Activated gamma-delta T cell treated with anti-CD3 and anti-CD28 coated beads, Interleukin-2, amount 50 U/mL, for 16 hours (primary cell): Measurements from ENCODE around the gene MRO.
"Not testable (repeated sequence)": the region's sequence is repeated elsewhere in the genome, so short reads cannot be mapped to it uniquely, and the experiment has no call there.

Experiments
- DNase-seq: peaks from one replicate; pipeline ENCODE4 v3.0.0-alpha.2; 2020; ENCODE audit warnings: low read depth

MRO gene

GRCh38 chr18:50833496-50833895, 13.7 kb upstream of the MRO start:
- not testable (repeated sequence) for DNase-seq

DNA sequence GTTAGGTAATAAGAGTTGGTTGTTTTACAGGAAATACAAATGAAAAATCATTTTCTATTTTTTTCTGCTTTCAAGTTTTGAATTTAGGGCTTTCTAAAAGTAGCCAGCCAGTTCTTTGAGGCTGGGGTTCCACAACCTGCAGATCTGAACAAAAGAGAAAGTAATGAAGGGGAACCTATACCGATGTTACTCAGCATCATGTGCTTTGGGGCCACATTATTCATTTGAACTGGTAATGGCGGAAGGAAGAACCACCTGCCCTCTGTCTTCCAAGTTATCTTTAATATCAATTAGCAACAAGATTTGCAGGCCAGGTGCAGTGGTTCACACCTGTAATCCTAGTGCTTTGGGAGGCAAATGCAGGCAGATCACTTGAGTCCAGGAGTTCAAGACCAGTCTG, 12.9 kb upstream of the MRO start:
- no peak for DNase-seq

GRCh38 chr18:50830544-50830943, 10.7 kb upstream of the MRO start:
- no peak for DNase-seq

DNA sequence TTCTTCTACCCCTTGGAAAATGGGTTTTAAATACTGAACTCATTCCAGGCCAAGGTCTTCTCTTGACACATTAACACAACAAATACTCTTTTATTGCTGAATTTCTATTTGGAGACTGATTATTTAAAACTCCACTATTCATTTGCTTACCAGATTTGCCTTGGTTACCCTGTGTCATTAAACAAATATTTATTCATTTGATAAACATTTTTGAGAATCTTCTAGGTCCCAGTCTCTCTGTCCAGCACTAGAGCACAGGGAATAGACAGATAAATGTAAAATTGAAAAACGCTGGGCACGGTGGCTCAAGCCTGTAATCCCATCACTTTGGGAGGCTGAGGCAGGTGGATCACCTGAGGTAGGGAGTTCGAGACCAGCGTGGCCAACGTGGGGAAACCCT, 9.8 kb upstream of the MRO start:
- no peak for DNase-seq

DNA sequence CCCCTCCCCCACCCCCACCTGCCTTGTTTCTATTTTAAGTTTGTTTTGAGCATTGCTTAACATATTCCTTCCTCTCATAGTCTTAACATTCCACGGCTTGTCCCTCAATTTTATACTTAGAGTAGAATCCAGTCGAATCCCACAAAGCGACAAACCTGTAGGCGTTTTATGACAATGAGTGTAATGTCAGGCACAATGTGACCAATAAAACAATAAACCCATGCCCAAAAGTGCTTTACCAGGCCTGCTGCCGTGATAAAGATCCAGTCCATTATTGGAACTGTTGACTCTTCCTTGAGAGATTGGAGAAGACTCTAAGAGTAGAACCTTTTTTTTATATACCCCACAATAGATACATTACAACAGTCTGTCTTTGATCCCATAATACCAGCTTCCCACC, 6.2 kb upstream of the MRO start:
- DNase-seq, result no peak

DNA sequence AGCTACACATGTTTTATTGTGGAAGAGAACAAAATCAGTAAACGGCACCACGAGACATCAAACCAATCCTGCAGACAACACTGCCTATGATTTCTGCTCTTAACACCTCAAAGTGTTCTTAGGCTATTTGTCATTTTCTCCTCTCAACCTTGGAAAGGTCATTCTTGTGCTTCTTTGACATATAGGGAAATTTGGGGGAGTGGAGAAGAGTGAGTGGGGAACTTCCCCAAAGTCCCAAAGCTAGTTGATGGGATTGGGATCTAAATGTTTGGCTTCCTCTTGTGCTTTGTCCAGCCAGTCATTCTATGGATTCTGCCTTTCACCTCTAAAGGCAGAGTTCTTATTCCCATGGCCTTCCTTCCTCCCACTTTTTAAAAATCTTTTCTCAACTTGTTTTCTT, 5.8 kb upstream of the MRO start:
- no peak for DNase-seq

- DNase-seq, result no peak
Measured at GRCh38 chr18:50822756-50823155, 2.9 kb upstream of the MRO start.

GRCh38 chr18:50820901-50821520, 1.2 kb upstream of the MRO start:
- no peak for DNase-seq

DNA sequence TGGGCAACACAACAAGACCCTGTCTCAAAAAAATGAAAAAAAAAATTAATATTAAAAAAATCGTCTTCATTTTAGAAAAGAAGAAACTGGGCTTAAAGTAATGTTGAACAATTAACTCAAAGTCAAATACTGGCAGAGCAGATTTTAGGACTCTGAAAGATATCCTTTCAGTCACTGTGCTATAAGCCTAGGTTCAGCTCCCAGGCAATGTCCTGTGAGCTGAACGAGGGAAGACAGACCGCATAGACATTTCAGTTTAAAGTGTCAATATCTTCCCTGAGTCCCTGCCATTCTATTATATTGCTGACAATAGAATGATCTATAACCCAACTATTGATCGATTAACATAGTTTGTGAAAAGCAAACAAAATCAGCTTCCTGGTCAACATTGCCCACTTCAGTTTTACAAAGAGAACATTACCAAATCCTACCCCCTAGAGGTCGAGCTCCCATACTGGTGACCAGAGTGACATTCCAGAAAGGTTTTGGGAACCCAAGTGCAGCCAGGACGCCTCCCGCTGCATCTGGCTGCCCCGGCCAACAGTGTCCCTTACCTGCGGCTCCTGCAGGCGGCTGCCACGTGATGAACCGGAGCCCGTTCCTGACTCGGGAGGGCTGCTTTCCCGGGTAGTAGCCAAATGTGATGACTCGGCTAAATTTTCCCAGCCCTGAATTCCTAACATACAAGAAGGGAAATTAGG, 639 bp downstream of the MRO start:
- no peak for DNase-seq

DNA sequence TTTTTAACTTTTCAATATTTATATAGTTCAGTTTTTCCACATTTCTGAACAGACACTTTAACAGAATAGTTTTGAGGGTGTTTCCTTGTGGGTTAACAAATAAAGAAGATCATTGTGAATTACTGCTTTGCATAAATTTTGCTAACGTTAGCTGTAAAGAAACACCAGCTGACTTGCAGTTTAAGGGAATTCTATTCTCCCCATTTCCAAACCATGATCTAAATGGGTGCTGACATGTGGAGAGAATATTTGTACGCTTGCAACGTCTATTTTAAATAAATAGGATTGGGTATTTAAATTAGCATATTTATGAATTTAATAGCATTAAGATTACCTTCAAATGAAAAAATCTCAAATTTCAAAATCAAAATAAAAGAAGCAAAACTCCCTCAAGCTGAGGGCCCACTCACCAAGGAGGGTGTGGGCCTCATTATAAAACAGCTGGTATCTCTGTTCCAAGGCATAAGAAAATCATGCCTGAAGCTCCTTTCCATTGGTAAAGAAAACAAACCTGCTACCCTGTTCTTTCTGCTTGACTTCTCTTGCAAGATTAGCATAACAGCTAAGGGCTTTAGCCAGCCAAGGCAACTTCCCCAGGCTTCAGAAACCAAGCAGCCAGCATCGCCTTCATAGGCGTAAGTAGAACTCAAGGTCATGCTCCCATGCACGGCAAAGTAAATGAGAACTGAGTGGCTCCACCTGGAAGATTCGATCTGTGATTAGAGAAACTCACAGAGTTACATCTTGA, 3.2 kb downstream of the MRO start:
- no peak for DNase-seq

GRCh38 chr18:50814395-50814794, 5.4 kb downstream of the MRO start:
- no peak for DNase-seq

- DNase-seq, result no peak
Measured at GRCh38 chr18:50813353-50813752, 6.5 kb downstream of the MRO start.

DNA sequence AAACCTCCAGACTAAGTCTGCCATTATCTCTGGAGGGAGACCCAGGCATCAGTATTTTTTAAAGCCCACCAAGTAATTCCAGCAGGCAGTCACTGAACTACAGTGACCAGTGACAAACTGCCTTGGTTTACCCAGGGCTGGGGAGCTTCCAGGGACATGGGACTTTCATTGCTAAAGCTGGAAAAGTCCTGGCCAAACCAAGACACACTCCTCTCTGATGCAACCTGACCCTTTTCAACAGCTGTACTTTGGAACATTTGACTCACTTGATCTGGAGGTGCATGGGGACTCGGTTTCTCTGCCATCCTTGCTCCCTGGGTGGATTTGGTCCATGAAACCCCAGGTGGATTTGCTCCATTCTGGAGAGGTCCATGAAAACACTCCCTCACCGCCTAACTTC, 7.0 kb downstream of the MRO start:
- DNase-seq, result no peak

GRCh38 chr18:50807176-50807575, 12.6 kb downstream of the MRO start:
- DNase-seq, result no peak

GRCh38 chr18:50806208-50806616, 13.6 kb downstream of the MRO start:
- DNase-seq, result no peak

GRCh38 chr18:50805732-50806131, 14.1 kb downstream of the MRO start:
- no peak for DNase-seq

DNA sequence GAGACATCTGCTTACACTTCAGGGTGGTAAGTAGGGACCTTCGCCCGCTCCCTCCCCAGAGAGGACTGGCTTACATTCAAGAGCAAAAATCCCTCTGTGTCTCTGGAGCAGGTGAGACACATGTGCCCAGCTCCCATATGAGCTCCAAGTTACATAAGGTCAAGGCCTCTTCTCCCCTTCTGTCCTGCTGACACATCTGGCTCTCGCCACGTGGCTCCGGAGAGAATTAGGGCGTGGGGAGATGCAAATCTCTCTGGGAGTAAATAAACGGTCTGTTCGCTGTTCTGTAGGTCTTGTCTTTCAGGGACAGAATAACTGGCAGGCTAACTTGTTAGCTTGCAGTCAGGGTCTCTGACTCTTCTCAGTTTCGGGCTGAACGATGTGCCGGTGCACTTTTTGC, 16.2 kb downstream of the MRO start:
- no peak for DNase-seq

GRCh38 chr18:50802141-50802540, 17.7 kb downstream of the MRO start:
- DNase-seq, result no peak

- DNase-seq, result no peak
Measured at GRCh38 chr18:50797142-50797541, 22.7 kb downstream of the MRO start.

DNA sequence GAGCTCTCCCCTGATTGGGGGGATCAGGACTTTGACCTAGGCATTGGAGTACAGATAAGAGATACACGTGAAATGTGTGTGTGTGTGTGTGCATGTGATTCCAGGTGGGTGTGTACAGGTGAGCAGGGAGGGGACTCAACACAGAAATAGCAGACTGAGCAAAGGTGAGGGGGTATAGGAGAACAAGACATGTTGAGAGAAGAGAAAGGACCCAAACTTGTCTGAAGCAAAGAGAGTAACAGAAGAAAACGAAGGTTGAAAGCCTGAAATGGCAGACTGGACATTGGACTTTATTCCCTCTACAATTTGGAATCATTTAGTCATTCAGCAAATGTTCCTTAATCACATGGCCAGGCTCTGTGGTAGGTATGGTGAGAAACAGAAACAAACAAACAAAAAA, 23.3 kb downstream of the MRO start:
- no peak for DNase-seq

DNA sequence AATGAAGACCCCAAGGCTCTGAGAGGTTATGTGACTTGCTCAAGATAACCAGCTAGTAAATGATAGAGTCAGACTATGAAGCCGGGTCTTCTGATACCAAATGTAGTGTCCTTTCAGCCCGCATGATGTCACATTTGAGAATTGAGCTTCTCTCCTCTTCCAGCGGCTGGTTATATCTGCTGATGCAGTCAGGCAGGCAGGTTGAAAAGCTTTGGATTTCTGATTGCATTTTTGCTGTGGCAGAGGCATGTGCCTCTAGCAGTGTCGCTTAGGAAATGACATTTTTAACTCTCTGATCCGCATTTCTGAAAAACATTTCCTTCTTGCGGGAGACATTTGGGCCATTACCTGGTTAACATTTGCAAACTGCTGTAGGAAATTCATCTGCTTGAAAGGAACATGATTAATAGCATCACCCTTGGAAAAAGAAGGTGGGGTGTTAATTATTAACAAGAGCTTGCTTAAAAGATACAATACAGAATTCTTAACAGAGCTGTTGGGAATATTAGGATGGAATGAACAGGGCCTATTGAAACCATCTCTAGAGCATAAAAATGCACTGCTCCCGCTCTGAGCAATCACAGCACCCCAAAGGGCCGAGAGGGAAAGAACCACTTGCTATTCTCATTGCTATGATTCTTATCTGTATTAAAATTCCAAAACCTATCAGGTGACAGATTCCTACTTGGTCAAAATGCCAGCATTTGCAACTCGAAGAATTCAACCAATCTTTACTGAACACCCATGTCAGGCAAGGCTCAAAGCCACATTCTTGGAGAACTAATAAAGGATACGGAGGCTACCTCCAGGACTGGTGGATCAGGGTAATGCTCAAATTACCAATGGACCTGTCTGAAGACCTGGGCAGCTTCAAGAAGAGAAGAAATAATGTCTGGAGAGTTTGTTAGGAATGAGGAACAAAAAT, 25.9 kb downstream of the MRO start:
- no peak for DNase-seq

- DNase-seq, result no peak
Measured at GRCh38 chr18:50792885-50793284, 26.9 kb downstream of the MRO start.
